Stomach (tissue), 4 donors: ENCODE data around the gene COL4A1.

ENCODE experiments used
- EP300 ChIP-seq: sonication (generic); formaldehyde crosslinking; IDR thresholded peaks from one replicate; pipeline ENCODE4 v1.6.1; 2017; ENCODE audit warnings: antibody characterized with exemption
- TF ChIP-seq, protein P1 (sequence below), 7 experiments: fragments of 450-650 bp in 4 of 7; fragments of 200-600 bp in 3 of 7; sonication (generic) in 3 of 7; IDR thresholded peaks; one replicate each; pipeline ENCODE4 v1.5.1; 2016 to 2019; ENCODE audit warnings: antibody characterized with exemption in 7 of 7, control low read depth in 2 of 7, mild to moderate bottlenecking in 1 of 7

DNA sequence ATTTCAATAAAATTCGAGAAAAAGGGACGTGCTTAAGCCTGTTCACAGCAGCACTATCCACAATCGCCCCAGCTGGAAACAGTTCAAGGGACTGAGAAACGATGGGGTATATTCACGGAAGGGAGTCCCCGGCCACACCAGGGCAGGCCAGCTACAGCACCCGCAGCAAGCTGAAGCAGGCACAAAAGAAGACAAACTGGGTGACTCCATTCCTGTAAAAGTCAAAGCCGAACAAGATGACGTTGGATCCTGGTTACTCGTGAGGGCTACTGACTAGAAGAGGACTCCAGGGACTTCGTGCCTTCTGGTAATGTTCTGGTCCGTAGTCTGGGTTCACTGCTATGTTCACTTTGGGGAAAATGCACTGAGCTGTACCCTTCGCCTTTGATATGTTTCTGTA, 57.6 kb downstream of the COL4A1 start:
- TF ChIP-seq EP300: peak; percentile 39
- TF ChIP-seq, protein P1, sequence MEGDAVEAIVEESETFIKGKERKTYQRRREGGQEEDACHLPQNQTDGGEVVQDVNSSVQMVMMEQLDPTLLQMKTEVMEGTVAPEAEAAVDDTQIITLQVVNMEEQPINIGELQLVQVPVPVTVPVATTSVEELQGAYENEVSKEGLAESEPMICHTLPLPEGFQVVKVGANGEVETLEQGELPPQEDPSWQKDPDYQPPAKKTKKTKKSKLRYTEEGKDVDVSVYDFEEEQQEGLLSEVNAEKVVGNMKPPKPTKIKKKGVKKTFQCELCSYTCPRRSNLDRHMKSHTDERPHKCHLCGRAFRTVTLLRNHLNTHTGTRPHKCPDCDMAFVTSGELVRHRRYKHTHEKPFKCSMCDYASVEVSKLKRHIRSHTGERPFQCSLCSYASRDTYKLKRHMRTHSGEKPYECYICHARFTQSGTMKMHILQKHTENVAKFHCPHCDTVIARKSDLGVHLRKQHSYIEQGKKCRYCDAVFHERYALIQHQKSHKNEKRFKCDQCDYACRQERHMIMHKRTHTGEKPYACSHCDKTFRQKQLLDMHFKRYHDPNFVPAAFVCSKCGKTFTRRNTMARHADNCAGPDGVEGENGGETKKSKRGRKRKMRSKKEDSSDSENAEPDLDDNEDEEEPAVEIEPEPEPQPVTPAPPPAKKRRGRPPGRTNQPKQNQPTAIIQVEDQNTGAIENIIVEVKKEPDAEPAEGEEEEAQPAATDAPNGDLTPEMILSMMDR (IDR thresholded peaks at IDR 0.05): no peak
